Cardiac muscle cell (in vitro differentiated cells and primary cell): ENCODE results near the gene SNCAIP. TPM values are rescaled to one million over a fixed set of nuclear protein-coding genes. Genes with fewer than 3 reads are reported as not detected.

ENCODE experiments used
- DNase-seq, 2 donors: peaks; one replicate each; pipeline versions ENCODE4 v3.0.0 to v3.0.0-alpha.2; 2010 to 2017; ENCODE audit warnings: low read depth in 1 of 2, low spot score in 1 of 2
- H3K27ac ChIP-seq: fragments of 200-600 bp; sonication (generic); 2 replicates; pipeline ENCODE4 v1.5.1; 2016
- H3K27me3 ChIP-seq: fragments of 200-600 bp; sonication (generic); 2 replicates; pipeline ENCODE4 v1.6.0; 2016; ENCODE audit warnings: control low read depth
- H3K36me3 ChIP-seq: fragments of 200-600 bp; sonication (generic); 2 replicates; pipeline ENCODE4 v1.5.1; 2016; ENCODE audit warnings: control low read depth
- H3K4me1 ChIP-seq: fragments of 200-600 bp; sonication (generic); 2 replicates; pipeline ENCODE4 v1.8.1; 2017; ENCODE audit warnings: low read depth, mild to moderate bottlenecking, mixed run types
- H3K4me3 ChIP-seq: fragments of 200-600 bp; sonication (generic); 2 replicates; pipeline ENCODE4 v1.5.1; 2016; ENCODE audit warnings: mild to moderate bottlenecking
- H3K9me3 ChIP-seq: fragments of 200-600 bp; sonication (generic); 2 replicates; pipeline ENCODE4 v1.5.1; 2017; ENCODE audit warnings: low read depth, mild to moderate bottlenecking, control low read depth
- CTCF ChIP-seq: IDR thresholded peaks from 2 replicates; pipeline ENCODE4 v1.5.1; 2012; ENCODE audit warnings: low read depth, mild to moderate bottlenecking, low read length
- polyA plus RNA-seq: library from polyadenylated mRNA; unstranded; fragments of >200 nt; fragmentation: Nextera tagmentation; extraction: Ambion mirVana; gene quantifications from 2 replicates; pipeline ENCODE4 v1.2.1, GENCODE V29; 2016
- total RNA-seq: library from RNA; depleted of rRNA; stranded (reverse); fragments of >200 nt; gene quantifications from 2 replicates; pipeline ENCODE4 v1.2.3, GENCODE V29; 2016

SNCAIP gene
- total and polyA plus RNA-seq, 2 experiments from 2014 or later, result 9.0 to 14.1 TPM

- H3K9me3 ChIP-seq, result no peaks in the 10 kb centered on the region
- DNase-seq, result peak; percentile 33 to 37
- no peak overlapping the region for H3K4me3 ChIP-seq
- no peaks in the 10 kb centered on the region for H3K36me3 ChIP-seq
- TF ChIP-seq CTCF, result peak; percentile 42
- no peaks in the 10 kb centered on the region for H3K27me3 ChIP-seq
- H3K4me1 ChIP-seq, result peaks cover 16% of the 10 kb centered on the region
- no peak overlapping the region for H3K27ac ChIP-seq
Observed at GRCh38 chr5:122295138-122295537, 16.9 kb upstream of the SNCAIP start.

- H3K36me3 ChIP-seq, result no peaks in the 10 kb centered on the region
- no peak for DNase-seq
- H3K4me3 ChIP-seq, result no peak overlapping the region
- H3K4me1 ChIP-seq, result peaks cover 16% of the 10 kb centered on the region
- no peak for TF ChIP-seq CTCF
- no peak overlapping the region for H3K27ac ChIP-seq
- no peaks in the 10 kb centered on the region for H3K9me3 ChIP-seq
- H3K27me3 ChIP-seq, result no peaks in the 10 kb centered on the region
Observed at GRCh38 chr5:122296871-122297270, 15.2 kb upstream of the SNCAIP start.

- H3K27ac ChIP-seq, result no peak overlapping the region
- no peak overlapping the region for H3K4me3 ChIP-seq
- TF ChIP-seq CTCF, result no peak
- H3K9me3 ChIP-seq, result no peaks in the 10 kb centered on the region
- DNase-seq, result no peak
- H3K27me3 ChIP-seq, result peaks cover 6% of the 10 kb centered on the region
- H3K36me3 ChIP-seq, result no peaks in the 10 kb centered on the region
- H3K4me1 ChIP-seq, result peaks cover 13% of the 10 kb centered on the region
Observed at GRCh38 chr5:122297587-122298298, 14.3 kb upstream of the SNCAIP start.

- peaks cover 6% of the 10 kb centered on the region for H3K27me3 ChIP-seq
- no peaks in the 10 kb centered on the region for H3K9me3 ChIP-seq
- no peak for TF ChIP-seq CTCF
- H3K4me1 ChIP-seq, result peaks cover 13% of the 10 kb centered on the region
- H3K4me3 ChIP-seq, result no peak overlapping the region
- no peaks in the 10 kb centered on the region for H3K36me3 ChIP-seq
- H3K27ac ChIP-seq, result no peak overlapping the region
- DNase-seq, result no peak
Observed at GRCh38 chr5:122300374-122300773, 11.7 kb upstream of the SNCAIP start.

GRCh38 chr5:122301016-122301415 is 11.0 kb upstream of the SNCAIP start:
- Histone ChIP-seq H3K9me3 (no peaks in the 10 kb centered on the region), H3K4me3 (no peak overlapping the region), H3K4me1 (peaks cover 13% of the 10 kb centered on the region), H3K36me3 (no peaks in the 10 kb centered on the region), H3K27ac (no peak overlapping the region), H3K27me3 (peaks cover 6% of the 10 kb centered on the region)
- no peak for TF ChIP-seq CTCF
- DNase-seq, result no peak
